ENCODE results near the gene ANO1.

ANO1 gene

DNA sequence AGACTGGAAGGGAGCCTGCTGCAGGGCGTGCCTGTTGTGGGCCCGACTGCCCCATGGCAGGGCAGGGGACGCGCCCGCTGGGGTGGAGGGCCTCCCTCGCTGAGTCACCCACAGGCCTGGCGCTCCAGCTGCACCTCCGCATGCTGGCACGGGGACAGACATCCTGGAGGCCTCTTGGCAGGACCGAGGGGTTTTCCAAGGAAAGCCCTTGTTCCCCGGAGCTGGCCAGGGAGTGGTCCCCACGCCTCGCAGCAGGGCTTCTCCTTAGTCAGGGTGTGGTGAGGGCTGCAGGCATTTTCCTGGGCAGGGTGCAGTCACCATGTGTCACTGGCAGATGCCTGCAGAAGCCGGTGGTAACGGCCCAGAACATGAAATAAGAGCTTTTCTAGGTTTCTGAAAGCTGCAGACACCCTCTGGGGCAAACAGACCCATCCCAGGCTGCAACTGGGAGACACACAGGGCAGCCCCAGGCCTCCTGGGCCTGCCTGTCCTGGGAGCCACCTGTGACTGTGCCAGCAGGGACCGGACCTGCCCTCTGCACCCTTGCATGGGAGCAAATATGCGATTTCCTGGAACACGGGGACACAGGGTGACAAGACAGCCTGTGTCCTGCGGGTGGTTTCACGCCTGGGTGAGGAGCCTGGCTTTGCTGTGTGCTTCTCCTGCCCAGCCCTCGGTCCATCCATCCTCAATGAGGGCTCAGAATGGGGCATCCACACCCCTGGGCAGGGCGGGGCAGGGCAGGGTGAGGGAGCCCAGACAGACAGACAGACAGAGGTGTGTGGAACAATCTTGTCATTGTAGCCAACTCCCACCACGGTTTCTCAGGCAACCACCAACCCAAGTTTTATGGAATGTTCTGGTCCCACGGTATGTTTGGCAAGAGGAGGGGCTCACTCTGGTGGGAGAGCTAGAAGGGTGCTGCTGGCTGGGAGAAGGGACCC lies 81.8 kb downstream of the ANO1 start:
- no peak overlapping the region for H3K27ac ChIP-seq
- TF ChIP-seq, protein P1, sequence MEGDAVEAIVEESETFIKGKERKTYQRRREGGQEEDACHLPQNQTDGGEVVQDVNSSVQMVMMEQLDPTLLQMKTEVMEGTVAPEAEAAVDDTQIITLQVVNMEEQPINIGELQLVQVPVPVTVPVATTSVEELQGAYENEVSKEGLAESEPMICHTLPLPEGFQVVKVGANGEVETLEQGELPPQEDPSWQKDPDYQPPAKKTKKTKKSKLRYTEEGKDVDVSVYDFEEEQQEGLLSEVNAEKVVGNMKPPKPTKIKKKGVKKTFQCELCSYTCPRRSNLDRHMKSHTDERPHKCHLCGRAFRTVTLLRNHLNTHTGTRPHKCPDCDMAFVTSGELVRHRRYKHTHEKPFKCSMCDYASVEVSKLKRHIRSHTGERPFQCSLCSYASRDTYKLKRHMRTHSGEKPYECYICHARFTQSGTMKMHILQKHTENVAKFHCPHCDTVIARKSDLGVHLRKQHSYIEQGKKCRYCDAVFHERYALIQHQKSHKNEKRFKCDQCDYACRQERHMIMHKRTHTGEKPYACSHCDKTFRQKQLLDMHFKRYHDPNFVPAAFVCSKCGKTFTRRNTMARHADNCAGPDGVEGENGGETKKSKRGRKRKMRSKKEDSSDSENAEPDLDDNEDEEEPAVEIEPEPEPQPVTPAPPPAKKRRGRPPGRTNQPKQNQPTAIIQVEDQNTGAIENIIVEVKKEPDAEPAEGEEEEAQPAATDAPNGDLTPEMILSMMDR (conservative IDR thresholded peaks at IDR 0.05) = no peak

DNA sequence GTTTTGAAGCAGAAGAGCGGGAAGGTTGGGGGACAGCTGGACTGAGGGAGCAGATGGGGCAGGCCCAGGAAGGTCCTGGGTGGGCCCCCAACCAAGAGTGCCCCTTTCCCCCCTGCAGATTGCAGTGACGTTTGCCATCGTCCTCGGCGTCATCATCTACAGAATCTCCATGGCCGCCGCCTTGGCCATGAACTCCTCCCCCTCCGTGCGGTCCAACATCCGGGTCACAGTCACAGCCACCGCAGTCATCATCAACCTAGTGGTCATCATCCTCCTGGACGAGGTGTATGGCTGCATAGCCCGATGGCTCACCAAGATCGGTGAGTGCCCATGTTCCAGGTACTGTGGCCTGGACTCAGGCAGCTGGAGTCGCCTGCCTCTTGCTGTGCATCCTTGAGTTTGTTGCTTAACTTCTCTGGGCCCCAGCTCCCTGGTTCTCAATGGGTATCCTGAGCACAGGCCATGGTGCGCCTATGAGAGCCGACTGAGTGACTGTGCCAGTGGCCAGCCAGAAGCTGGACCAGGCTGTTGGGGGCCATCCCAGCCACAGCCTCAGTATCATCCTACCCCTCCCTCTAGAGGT lies 83.0 kb downstream of the ANO1 start:
- no peak overlapping the region for H3K27ac ChIP-seq
- TF ChIP-seq, protein P1 (conservative IDR thresholded peaks at IDR 0.05) = no peak

DNA sequence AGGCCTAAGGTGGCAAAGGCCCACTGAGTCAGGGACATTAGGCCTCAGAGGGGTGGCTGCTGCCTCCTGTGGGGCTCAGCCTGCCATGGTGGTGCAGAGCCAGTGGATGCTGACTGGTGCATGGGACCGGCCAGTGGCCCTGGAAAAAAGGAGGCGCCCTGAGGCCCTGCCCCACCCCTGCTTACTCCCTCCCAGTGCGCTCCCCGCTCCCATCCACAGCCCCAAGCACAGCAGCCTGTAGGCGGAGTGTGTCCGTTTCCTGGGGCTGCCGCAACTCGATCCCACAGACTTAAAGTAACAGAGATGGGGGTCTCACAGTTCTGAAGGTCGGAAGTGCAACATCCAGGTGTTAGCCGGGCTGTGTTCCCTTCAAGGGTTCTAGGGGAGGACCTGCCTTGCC lies 86.6 kb downstream of the ANO1 start:
- H3K27ac ChIP-seq = no peak overlapping the region
- TF ChIP-seq, protein P1 (conservative IDR thresholded peaks at IDR 0.05) = no peak

DNA sequence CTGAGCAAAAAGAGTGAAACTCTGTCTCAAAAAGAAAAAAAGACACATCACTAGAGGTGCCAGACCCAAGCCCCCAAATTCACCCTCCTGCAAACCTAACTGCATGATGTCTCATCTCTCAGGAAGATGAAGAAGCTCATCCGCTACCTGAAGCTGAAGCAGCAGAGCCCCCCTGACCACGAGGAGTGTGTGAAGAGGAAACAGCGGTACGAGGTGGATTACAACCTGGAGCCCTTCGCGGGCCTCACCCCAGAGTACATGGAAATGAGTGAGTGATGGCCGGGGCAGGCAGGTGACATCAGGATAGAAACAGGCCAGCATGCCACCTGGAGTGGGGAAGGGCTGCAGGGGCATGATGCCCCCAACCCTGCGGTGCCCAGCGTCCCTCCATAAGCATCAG lies 89.0 kb downstream of the ANO1 start:
- no peak overlapping the region for H3K27ac ChIP-seq
- TF ChIP-seq, protein P1 (conservative IDR thresholded peaks at IDR 0.05) = no peak

DNA sequence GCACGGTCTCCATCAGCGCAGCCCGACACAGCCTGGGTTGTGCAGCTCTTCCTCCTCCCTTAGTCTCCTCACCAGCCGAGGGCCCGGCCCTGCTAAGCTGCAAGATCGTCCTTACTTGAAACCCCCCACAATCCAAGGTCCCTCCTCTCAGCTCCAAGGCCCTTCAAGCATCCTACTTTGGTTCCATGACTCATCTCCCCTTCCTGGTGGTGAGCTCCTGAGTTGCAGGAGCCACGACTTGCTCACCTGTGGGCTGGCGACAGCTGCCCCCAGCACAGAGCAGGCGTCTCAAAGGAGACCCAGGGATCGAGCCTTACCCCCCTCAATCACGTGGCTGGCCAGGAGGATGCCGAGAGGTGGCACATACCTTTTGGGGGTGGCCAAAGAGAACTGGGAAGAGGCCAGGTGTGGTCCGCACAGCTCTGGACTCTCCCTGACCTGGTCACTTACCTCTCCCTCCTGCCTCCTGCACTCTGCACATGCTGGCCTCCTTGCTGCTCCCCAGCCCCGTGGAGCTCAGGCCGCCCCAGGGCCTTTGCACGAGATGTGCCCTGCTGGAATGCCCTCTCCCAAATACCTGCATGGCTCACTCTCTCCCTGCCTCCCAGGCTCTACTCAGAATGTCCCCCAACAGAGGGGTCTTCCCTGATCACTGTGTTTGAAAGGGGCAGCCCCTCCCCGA lies 89.7 kb downstream of the ANO1 start:
- H3K27ac ChIP-seq = no peak overlapping the region
- TF ChIP-seq, protein P1 (conservative IDR thresholded peaks at IDR 0.05) = no peak

DNA sequence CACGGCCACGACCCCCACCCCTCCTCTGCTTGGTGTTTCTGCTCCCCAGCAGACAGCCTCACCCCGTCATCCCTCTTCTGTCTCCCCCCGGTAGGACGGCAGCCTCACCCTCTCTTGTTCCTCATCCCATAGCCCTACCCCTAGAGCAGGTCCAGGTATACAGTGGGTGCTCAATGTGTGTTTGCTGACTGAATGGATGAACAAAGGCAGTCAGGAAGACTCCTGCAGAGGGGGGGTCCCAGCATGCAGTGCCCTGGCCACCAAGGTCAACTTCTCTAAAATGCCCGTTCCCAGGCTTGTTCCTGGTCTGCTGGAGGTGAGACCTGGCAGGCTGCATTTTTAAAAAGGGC lies 90.3 kb downstream of the ANO1 start:
- no peak overlapping the region for H3K27ac ChIP-seq
- TF ChIP-seq, protein P1 (conservative IDR thresholded peaks at IDR 0.05) = no peak

DNA sequence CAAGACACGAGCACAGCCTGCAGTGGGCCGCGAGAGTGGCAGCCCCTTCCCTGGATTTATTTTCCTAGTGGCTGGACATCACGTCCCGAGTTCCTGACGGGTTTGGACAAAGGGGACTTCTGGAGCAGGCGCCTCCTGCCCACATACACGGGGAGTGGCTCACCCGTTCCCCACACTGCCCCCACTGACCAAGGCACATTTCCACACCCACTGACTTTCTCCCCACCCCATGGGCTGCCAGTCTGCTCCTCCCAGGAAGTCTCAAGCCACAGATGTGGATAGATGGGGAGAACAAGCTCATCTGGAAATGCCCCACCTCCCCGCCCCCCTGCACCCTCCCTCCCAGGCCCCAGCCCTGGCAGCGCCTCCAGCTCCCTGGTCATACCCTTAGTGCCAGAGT lies 91.0 kb downstream of the ANO1 start:
- no peak overlapping the region for H3K27ac ChIP-seq
- TF ChIP-seq, protein P1 (conservative IDR thresholded peaks at IDR 0.05) = no peak

Measured in VCaP (cell line).